ENCODE measurements around the gene CHRNA1. TPM values are rescaled to one million over a fixed set of nuclear protein-coding genes. Genes with fewer than 3 reads are reported as not detected.
A peak's percentile ranks its signal among the peaks of the same experiment; 100 is the strongest.

Gene CHRNA1
- total RNA-seq, 1 donor from 2014 or later = 0.41 TPM

DNA sequence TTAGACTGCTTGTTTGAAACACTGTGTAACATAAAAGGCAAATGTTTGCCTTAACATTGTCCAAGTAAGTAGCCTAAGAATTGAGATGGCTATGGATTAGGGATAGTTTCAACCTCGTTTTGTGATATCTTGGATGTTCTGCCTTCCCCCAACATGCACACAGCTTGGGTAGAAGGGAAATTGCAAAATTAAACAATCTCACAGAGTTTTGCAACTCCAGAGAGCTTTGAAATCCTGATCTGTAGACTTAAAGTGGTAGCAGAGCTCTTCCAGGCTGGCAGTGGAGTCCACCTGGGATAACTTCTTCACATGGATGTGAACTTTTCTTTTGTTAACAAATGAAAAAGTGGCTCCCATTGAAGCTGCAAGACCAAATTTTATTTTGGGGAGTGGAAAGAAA is 59.6 kb downstream of the CHRNA1 start:
- TF ChIP-seq CTCF (IDR thresholded peaks at IDR 0.05; ENCODE audit: unreplicated experiment) = no peak
- Mint-ChIP-seq H3K27me3 (ENCODE audit: unreplicated experiment) (no peaks in the 10 kb centered on the region), H3K9me3 (ENCODE audit: unreplicated experiment) (no peaks in the 10 kb centered on the region), H3K4me3 (ENCODE audit: unreplicated experiment) (no peak overlapping the region), H3K36me3 (ENCODE audit: low read depth, unreplicated experiment) (peaks cover 8% of the 10 kb centered on the region), H3K4me1 (ENCODE audit: unreplicated experiment) (no peaks in the 10 kb centered on the region), H3K27ac (ENCODE audit: unreplicated experiment) (no peak overlapping the region)
- DNase-seq (ENCODE audit: low spot score) = no peak

- H3K4me3 Mint-ChIP-seq (ENCODE audit: unreplicated experiment) = no peak overlapping the region
- TF ChIP-seq CTCF (IDR thresholded peaks at IDR 0.05; ENCODE audit: unreplicated experiment) = no peak
- DNase-seq (ENCODE audit: low spot score) = no peak
- no peaks in the 10 kb centered on the region for H3K4me1 Mint-ChIP-seq (ENCODE audit: unreplicated experiment)
- peaks cover 7% of the 10 kb centered on the region for H3K36me3 Mint-ChIP-seq (ENCODE audit: low read depth, unreplicated experiment)
- no peak overlapping the region for H3K27ac Mint-ChIP-seq (ENCODE audit: unreplicated experiment)
- H3K27me3 Mint-ChIP-seq (ENCODE audit: unreplicated experiment) = no peaks in the 10 kb centered on the region
- H3K9me3 Mint-ChIP-seq (ENCODE audit: unreplicated experiment) = no peaks in the 10 kb centered on the region
These were observed 60.2 kb downstream of the CHRNA1 start for GRCh38 chr2:174704061-174704460.

DNA sequence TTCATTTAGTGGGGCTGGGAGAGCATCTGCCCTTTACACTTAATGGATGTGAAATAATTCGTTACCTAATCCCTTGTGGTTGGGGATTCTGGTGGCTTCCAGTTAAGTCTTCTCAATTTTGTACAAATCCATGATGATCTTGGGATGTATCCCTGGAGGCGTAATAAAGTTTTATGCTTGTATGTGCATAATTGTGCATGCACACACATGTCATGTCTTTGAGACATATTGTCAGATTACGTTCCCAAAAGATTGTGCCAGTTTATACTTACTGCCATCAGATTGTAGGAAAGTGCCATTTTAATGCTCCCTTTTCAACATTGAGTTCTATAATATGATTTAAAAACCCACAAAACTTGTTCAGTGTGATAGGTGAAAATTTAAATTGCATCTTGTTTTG is 60.8 kb downstream of the CHRNA1 start:
- Mint-ChIP-seq H3K27me3 (ENCODE audit: unreplicated experiment) (no peaks in the 10 kb centered on the region), H3K36me3 (ENCODE audit: low read depth, unreplicated experiment) (peaks cover 2% of the 10 kb centered on the region), H3K27ac (ENCODE audit: unreplicated experiment) (no peak overlapping the region), H3K4me3 (ENCODE audit: unreplicated experiment) (no peak overlapping the region), H3K9me3 (ENCODE audit: unreplicated experiment) (no peaks in the 10 kb centered on the region), H3K4me1 (ENCODE audit: unreplicated experiment) (no peaks in the 10 kb centered on the region)
- no peak for DNase-seq (ENCODE audit: low spot score)
- no peak for TF ChIP-seq CTCF (IDR thresholded peaks at IDR 0.05; ENCODE audit: unreplicated experiment)

DNA sequence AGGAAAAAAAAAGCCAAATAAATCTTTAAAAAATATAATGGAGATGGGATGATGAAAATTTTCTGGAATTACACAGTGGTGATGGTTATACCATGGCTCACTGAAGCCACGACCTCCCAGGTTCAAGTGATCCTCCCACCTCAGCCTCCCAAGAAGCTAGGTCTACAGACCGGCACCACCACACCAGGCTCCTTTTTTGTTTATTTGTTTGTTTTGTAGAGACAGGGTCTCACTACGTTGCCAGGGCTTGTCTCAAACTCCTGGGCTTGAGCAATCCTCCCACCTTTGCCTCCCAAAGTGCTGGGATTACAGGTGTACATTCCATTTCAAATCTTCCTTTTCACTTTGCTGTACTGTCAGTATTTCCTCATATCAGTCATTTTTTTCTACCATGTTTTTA is 61.7 kb downstream of the CHRNA1 start:
- TF ChIP-seq CTCF (IDR thresholded peaks at IDR 0.05; ENCODE audit: unreplicated experiment) = no peak

GRCh38 chr2:174699993-174700766 is 64.1 kb downstream of the CHRNA1 start:
- no peaks in the 10 kb centered on the region for H3K9me3 Mint-ChIP-seq (ENCODE audit: unreplicated experiment)
- H3K27ac Mint-ChIP-seq (ENCODE audit: unreplicated experiment) = no peak overlapping the region
- H3K27me3 Mint-ChIP-seq (ENCODE audit: unreplicated experiment) = peaks cover 5% of the 10 kb centered on the region
- H3K4me3 Mint-ChIP-seq (ENCODE audit: unreplicated experiment) = no peak overlapping the region
- H3K4me1 Mint-ChIP-seq (ENCODE audit: unreplicated experiment) = peaks cover 3% of the 10 kb centered on the region
- no peaks in the 10 kb centered on the region for H3K36me3 Mint-ChIP-seq (ENCODE audit: low read depth, unreplicated experiment)
- peak; percentile 45 for DNase-seq (ENCODE audit: low spot score)
- TF ChIP-seq CTCF (IDR thresholded peaks at IDR 0.05; ENCODE audit: unreplicated experiment) = peak; percentile 88

More for the DNA sequence above, 61.7 kb downstream of the CHRNA1 start:
- no peaks in the 10 kb centered on the region for H3K4me1 Mint-ChIP-seq (ENCODE audit: unreplicated experiment)
- no peaks in the 10 kb centered on the region for H3K9me3 Mint-ChIP-seq (ENCODE audit: unreplicated experiment)
- H3K27me3 Mint-ChIP-seq (ENCODE audit: unreplicated experiment) = no peaks in the 10 kb centered on the region
- no peak for DNase-seq (ENCODE audit: low spot score)
- no peaks in the 10 kb centered on the region for H3K36me3 Mint-ChIP-seq (ENCODE audit: low read depth, unreplicated experiment)
- no peak overlapping the region for H3K27ac Mint-ChIP-seq (ENCODE audit: unreplicated experiment)
- H3K4me3 Mint-ChIP-seq (ENCODE audit: unreplicated experiment) = no peak overlapping the region

Data from endothelial cell (in vitro differentiated cells).